Keratinocyte (primary cell): ENCODE measurements around the gene VEGFB.

Source experiments
- CTCF ChIP-seq, 3 experiments: IDR thresholded peaks in 1 of 3; conservative IDR thresholded peaks in 1 of 3; optimal IDR thresholded peaks in 1 of 3; 2 replicates in 2 of 3; 3 replicates in 1 of 3; pipeline versions ENCODE3 to v1.5.1; 2011; ENCODE audit warnings: low read length in 3 of 3, mild to moderate bottlenecking in 3 of 3, moderate library complexity in 2 of 3, control low read depth in 1 of 3, inconsistent platforms in 1 of 3; ENCODE audit not compliant: insufficient read depth in 2 of 3; ENCODE audit errors: extremely low read depth in 1 of 3
- EZH2 ChIP-seq: IDR thresholded peaks from one replicate; pipeline ENCODE4 v1.6.1; 2012; ENCODE audit warnings: inconsistent platforms, mild to moderate bottlenecking, low read length, moderate library complexity

GRCh38 chr11:64251753-64252002, 17.3 kb downstream of the VEGFB start:
- TF ChIP-seq CTCF (optimal IDR thresholded peaks at IDR 0.05 in 1 of 3, IDR thresholded peaks at IDR 0.05 in 1 of 3, conservative IDR thresholded peaks at IDR 0.05 in 1 of 3; ENCODE audit: extremely low read depth in 1 of 3, insufficient read depth in 2 of 3, low read length in 3 of 3) = no peak
- no peak for TF ChIP-seq EZH2
